Skeletal muscle satellite cell (primary cell): ENCODE data around the gene PRSS22.

Experiments
- H3K27me3 ChIP-seq: 2 replicates; pipeline ENCODE4 v1.7.0; 2013; ENCODE audit warnings: low read length; ENCODE audit not compliant: control insufficient read depth, insufficient read depth
- H3K36me3 ChIP-seq: 2 replicates; pipeline ENCODE4 v1.7.0; 2013; ENCODE audit warnings: mild to moderate bottlenecking, control low read depth, low read length; ENCODE audit not compliant: insufficient read depth
- H3K4me1 ChIP-seq: 2 replicates; pipeline ENCODE4 v1.7.0; 2013; ENCODE audit warnings: low read length; ENCODE audit not compliant: control insufficient read depth, insufficient read depth
- H3K4me2 ChIP-seq: 2 replicates; pipeline ENCODE4 v1.7.0; 2013; ENCODE audit warnings: mild to moderate bottlenecking, low read length
- H3K4me3 ChIP-seq: 2 replicates; pipeline ENCODE4 v1.7.0; 2013; ENCODE audit warnings: low read length
- H3K9ac ChIP-seq: 2 replicates; pipeline ENCODE4 v1.7.0; 2013; ENCODE audit warnings: mild to moderate bottlenecking, low read depth, low read length, moderate library complexity
- H3K9me3 ChIP-seq: replicated peaks from 2 replicates; pipeline ENCODE4 v1.7.0; 2013; ENCODE audit warnings: mild to moderate bottlenecking, control low read depth, low read length

The PRSS22 gene

GRCh38 chr16:2814551-2815298 lies 43.2 kb downstream of the PRSS22 start:
- Histone ChIP-seq H3K9ac (no peak overlapping the region), H3K4me2 (no peak overlapping the region)

GRCh38 chr16:2813771-2814221 lies 44.2 kb downstream of the PRSS22 start:
- H3K36me3 ChIP-seq, result no peaks in the 10 kb centered on the region
- no peaks in the 10 kb centered on the region for H3K4me1 ChIP-seq
- no peak overlapping the region for H3K4me2 ChIP-seq
- H3K4me3 ChIP-seq, result no peak overlapping the region
- H3K9ac ChIP-seq, result no peak overlapping the region
- H3K9me3 ChIP-seq, result peaks cover 2% of the 10 kb centered on the region
- peaks cover 61% of the 10 kb centered on the region for H3K27me3 ChIP-seq

More at GRCh38 chr16:2814551-2815298, 43.2 kb downstream of the PRSS22 start:
- Histone ChIP-seq H3K36me3 (no peaks in the 10 kb centered on the region), H3K4me1 (no peaks in the 10 kb centered on the region), H3K4me3 (no peak overlapping the region), H3K27me3 (peaks cover 61% of the 10 kb centered on the region), H3K9me3 (no peaks in the 10 kb centered on the region)

DNA sequence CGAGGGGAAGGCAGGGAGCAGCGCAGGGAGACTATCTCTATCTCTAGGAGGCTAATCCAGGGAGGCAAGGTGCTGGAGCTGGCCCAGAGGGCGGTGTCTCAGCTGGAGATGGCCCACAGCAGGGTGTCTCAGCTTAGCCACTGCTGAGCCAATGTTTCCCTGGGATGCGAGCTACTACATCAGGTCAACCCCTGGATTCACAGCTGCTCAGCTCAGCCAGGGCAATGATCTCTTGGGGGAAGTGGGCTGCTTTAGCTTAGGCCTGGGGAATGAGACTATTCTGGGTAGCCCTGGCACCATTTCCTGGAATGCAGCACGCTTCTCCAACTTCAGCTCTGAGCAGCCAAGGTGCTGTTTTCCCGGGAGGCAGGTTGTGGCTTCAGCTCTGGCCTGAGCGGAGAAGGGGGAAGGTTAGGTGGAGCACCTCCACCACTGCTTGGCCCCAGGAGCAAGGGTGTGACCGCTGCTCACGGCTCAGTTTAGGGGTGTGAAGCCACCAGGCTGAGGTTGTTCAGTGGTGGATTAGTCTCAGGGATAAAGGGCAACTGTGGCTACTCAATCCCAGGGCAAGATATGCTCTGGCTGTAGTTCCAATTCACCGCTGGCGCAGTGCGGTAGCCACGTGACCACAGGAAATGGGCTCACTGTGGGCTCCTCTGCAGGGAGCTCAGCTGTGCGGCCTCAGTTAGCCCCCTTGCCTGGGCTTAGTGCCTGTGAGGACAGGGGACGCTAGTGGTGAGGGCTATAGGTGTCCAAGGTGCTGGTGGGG lies 46.1 kb downstream of the PRSS22 start:
- no peak overlapping the region for H3K4me3 ChIP-seq
- no peak overlapping the region for H3K9ac ChIP-seq
- peaks cover 2% of the 10 kb centered on the region for H3K9me3 ChIP-seq
- H3K4me1 ChIP-seq, result no peaks in the 10 kb centered on the region
- no peak overlapping the region for H3K4me2 ChIP-seq
- H3K27me3 ChIP-seq, result peaks cover 60% of the 10 kb centered on the region
- H3K36me3 ChIP-seq, result no peaks in the 10 kb centered on the region

GRCh38 chr16:2810651-2811050 lies 47.3 kb downstream of the PRSS22 start:
- no peak overlapping the region for H3K9ac ChIP-seq
- H3K27me3 ChIP-seq, result peaks cover 64% of the 10 kb centered on the region
- H3K4me3 ChIP-seq, result no peak overlapping the region
- H3K9me3 ChIP-seq, result peaks cover 2% of the 10 kb centered on the region
- no peak overlapping the region for H3K4me2 ChIP-seq
- no peaks in the 10 kb centered on the region for H3K4me1 ChIP-seq
- H3K36me3 ChIP-seq, result no peaks in the 10 kb centered on the region

DNA sequence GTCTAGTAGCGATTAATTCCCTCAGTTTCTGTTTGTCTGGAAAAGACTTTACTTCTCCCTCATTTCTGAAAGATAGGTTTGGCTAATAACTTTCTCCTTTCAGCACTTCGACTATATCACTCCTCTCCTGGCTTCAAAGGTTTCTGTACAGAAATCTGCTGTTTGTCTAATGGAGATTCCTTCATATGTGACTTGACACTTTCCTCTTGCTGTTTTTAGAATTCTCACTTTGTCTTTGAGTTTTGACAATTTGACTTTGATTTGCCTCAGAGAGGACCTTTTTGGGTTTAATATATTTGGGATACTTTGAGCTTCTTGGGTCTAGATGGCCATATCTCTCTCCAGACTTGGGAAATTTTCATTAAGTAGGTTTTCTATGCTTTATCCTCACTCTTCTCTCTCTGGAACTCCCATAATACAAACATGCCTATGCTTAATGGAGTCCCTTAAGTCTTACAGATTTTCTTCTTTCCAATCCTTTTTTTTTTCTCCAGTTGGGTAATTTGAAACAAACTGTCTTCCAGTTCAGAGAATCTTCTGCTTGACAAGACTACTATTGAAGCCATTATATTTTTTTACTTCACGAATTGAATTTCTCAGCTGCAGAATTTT lies 48.7 kb downstream of the PRSS22 start:
- H3K27me3 ChIP-seq, result peaks cover 65% of the 10 kb centered on the region
- peaks cover 2% of the 10 kb centered on the region for H3K9me3 ChIP-seq
- H3K4me1 ChIP-seq, result no peaks in the 10 kb centered on the region
- no peak overlapping the region for H3K4me2 ChIP-seq
- no peak overlapping the region for H3K9ac ChIP-seq
- H3K36me3 ChIP-seq, result no peaks in the 10 kb centered on the region
- no peak overlapping the region for H3K4me3 ChIP-seq

- Histone ChIP-seq H3K36me3 (no peaks in the 10 kb centered on the region), H3K9ac (no peak overlapping the region), H3K9me3 (peaks cover 9% of the 10 kb centered on the region)
These were observed 49.8 kb downstream of the PRSS22 start for GRCh38 chr16:2808181-2808580.

DNA sequence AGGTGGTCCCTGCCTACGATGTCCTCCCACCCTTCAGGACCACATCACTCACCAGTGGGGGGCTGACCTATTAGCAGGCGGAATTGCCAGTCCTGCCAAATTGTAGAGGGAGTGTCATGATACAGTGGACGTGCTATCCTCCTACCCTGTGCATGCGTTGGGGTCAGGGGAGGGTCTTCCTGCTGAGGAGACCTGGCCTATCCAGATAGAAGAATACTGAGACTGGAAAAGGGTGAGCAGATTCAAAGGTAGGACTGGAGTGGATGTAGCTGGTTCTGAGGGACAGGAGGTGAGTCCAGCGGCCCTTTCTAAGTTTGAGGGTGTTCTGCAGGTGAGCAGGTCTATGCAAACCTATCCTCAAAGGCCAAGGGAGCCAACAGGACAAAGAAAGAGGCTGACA lies 51.7 kb downstream of the PRSS22 start:
- Histone ChIP-seq H3K4me3 (no peak overlapping the region), H3K4me1 (no peaks in the 10 kb centered on the region)

More at GRCh38 chr16:2808181-2808580, 49.8 kb downstream of the PRSS22 start:
- no peak overlapping the region for H3K4me2 ChIP-seq
- no peak overlapping the region for H3K4me3 ChIP-seq
- H3K27me3 ChIP-seq, result peaks cover 67% of the 10 kb centered on the region
- H3K4me1 ChIP-seq, result no peaks in the 10 kb centered on the region

DNA sequence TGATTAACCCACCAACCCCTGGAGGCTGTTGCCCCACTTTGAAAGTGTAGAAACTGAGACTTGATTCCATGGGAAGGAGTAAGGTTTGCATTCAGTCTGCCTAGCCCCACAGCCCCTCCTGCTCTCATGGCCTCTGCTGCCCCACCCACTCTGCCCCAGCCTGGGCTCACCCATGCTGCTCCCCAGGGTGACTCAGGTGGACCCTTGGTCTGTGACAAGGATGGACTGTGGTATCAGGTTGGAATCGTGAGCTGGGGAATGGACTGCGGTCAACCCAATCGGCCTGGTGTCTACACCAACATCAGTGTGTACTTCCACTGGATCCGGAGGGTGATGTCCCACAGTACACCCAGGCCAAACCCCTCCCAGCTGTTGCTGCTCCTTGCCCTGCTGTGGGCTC lies 53.2 kb downstream of the PRSS22 start:
- H3K4me2 ChIP-seq, result no peak overlapping the region
- H3K27me3 ChIP-seq, result peaks cover 48% of the 10 kb centered on the region
- H3K4me3 ChIP-seq, result no peak overlapping the region
- H3K9ac ChIP-seq, result no peak overlapping the region
- no peaks in the 10 kb centered on the region for H3K4me1 ChIP-seq
- peaks cover 9% of the 10 kb centered on the region for H3K9me3 ChIP-seq
- H3K36me3 ChIP-seq, result no peaks in the 10 kb centered on the region

More for the DNA sequence above, 51.7 kb downstream of the PRSS22 start:
- Histone ChIP-seq H3K9me3 (peaks cover 9% of the 10 kb centered on the region), H3K4me2 (no peak overlapping the region), H3K27me3 (peaks cover 55% of the 10 kb centered on the region), H3K36me3 (no peaks in the 10 kb centered on the region), H3K9ac (no peak overlapping the region)

- Histone ChIP-seq H3K4me1 (no peaks in the 10 kb centered on the region), H3K36me3 (no peaks in the 10 kb centered on the region), H3K9me3 (peaks cover 6% of the 10 kb centered on the region), H3K4me2 (no peak overlapping the region), H3K27me3 (peaks cover 39% of the 10 kb centered on the region), H3K9ac (no peak overlapping the region), H3K4me3 (no peak overlapping the region)
These were observed 54.3 kb downstream of the PRSS22 start for GRCh38 chr16:2803545-2804195.
